K562 (cell line): Measurements from ENCODE around the gene MICAL2. TPM values are rescaled to one million over a fixed set of nuclear protein-coding genes. Genes with fewer than 3 reads are reported as not detected.

Source experiments
- CBFA2T2 ChIP-seq: fragments of 450-650 bp; conservative IDR thresholded peaks from 2 replicates; pipeline ENCODE4 v1.6.1; 2017; ENCODE audit warnings: mild to moderate bottlenecking
- GABPB1 ChIP-seq: sonication (generic); formaldehyde crosslinking; IDR thresholded peaks from 2 replicates; pipeline ENCODE4 v1.8.0; 2022; ENCODE audit warnings: mild to moderate bottlenecking, missing genetic modification reagents
- HSF4 ChIP-seq: fragments of 250-450 bp; sonication (Bioruptor Pico); IDR thresholded peaks from 2 replicates; pipeline ENCODE4 v2.1.2; 2022; ENCODE audit warnings: mild to moderate bottlenecking, moderate library complexity, borderline replicate concordance
- MNT ChIP-seq, 2 experiments: fragments of 450-650 bp; conservative IDR thresholded peaks; 2 replicates each; pipeline ENCODE4 v1.6.1; 2017; ENCODE audit warnings: mild to moderate bottlenecking in 2 of 2, moderate library complexity in 2 of 2
- MYBL2 ChIP-seq, 2 experiments: fragments of 450-650 bp in 1 of 2; sonication (generic) in 1 of 2; formaldehyde crosslinking in 1 of 2; IDR thresholded peaks; 2 replicates each; pipeline versions ENCODE4 v1.6.1 to v1.8.1; 2017 to 2022; ENCODE audit warnings: borderline replicate concordance in 1 of 2, inconsistent platforms in 1 of 2, low read depth in 1 of 2, mild to moderate bottlenecking in 1 of 2, missing genetic modification reagents in 1 of 2, moderate library complexity in 1 of 2
- NFYB ChIP-seq: IDR thresholded peaks from 2 replicates; pipeline ENCODE4 v1.6.1; 2011; ENCODE audit warnings: mild to moderate bottlenecking, moderate library complexity; ENCODE audit not compliant: insufficient read length; ENCODE audit errors: extremely low read depth
- ZMIZ1 ChIP-seq, 2 experiments: fragments of 150-350 bp in 1 of 2; IDR thresholded peaks; 2 replicates each; pipeline ENCODE4 v1.6.1; 2012 to 2016; ENCODE audit warnings: low read depth in 2 of 2, low read length in 2 of 2, mild to moderate bottlenecking in 1 of 2, moderate library complexity in 1 of 2
- ZNF551 ChIP-seq: fragments of 250-450 bp; sonication (Bioruptor Pico); IDR thresholded peaks from 2 replicates; pipeline ENCODE4 v1.5.0; 2021; ENCODE audit warnings: mild to moderate bottlenecking, moderate library complexity
- ZNF583 ChIP-seq: fragments of 250-450 bp; sonication (Bioruptor Pico); IDR thresholded peaks from 2 replicates; pipeline ENCODE4 v1.4.0; 2020
- polyA plus RNA-seq, 8 experiments: library from polyadenylated mRNA; depleted of rRNA in 4 of 8; stranded (reverse) in 5 of 8; unstranded in 3 of 8; fragments of >200 nt; fragmentation: Nextera tagmentation in 2 of 8; fragmentation: Illumina TruSeq in 1 of 8; extraction: Ambion mirVana in 2 of 8; extraction: Trizol in 1 of 8; gene quantifications; 2 replicates each; pipeline versions ENCODE4 v1.2.1 to v1.2.3, GENCODE V29; 2011 to 2014; ENCODE audit warnings: inconsistent platforms in 1 of 8, missing spikeins in 1 of 8
- total RNA-seq, 7 experiments: library from RNA; depleted of rRNA in 6 of 7; stranded (reverse); fragments of >200 nt in 6 of 7; fragmentation: Illumina TruSeq in 2 of 7; extraction: Trizol in 2 of 7; gene quantifications; 2 replicates each; pipeline versions ENCODE4 v1.2.1 to v1.2.3, GENCODE V29; 2011 to 2021; ENCODE audit warnings: low replicate concordance in 1 of 7
- TF ChIP-seq, protein P1 (sequence below), 2 experiments: fragments of 450-650 bp; IDR thresholded peaks; 2 replicates each; pipeline ENCODE4 v1.6.1; 2016; ENCODE audit warnings: mild to moderate bottlenecking in 2 of 2, borderline replicate concordance in 1 of 2, low read depth in 1 of 2, moderate library complexity in 1 of 2

Gene MICAL2
- total and polyA plus RNA-seq, 9 of the 15 experiments (the other 6 are each of a cell fraction or from before 2014, with no cell fraction given) = 4.7 to 64.2 (median 33.6) TPM

- TF ChIP-seq MYBL2 (IDR thresholded peaks at IDR 0.05; ENCODE audit: low read depth) (no peak), MYBL2 (CRISPR knock-in tag; IDR thresholded peaks at IDR 0.05; ENCODE audit: borderline replicate concordance) (no peak), NFYB (no peak), HSF4 (CRISPR knock-in tag) (no peak), ZNF583 (CRISPR knock-in tag) (no peak), GABPB1 (no peak), ZNF551 (no peak), MNT (conservative IDR thresholded peaks at IDR 0.05) (peak in 1 of 2 experiments; percentile 22; a peak in 1 of 4 replicates), ZMIZ1 (IDR thresholded peaks at IDR 0.05; ENCODE audit: low read depth in 2 of 2, low read length in 2 of 2) (peak in 1 of 2 experiments; percentile 75; a peak in 1 of 4 replicates), CBFA2T2 (peak; percentile 76)
- TF ChIP-seq, protein P1, sequence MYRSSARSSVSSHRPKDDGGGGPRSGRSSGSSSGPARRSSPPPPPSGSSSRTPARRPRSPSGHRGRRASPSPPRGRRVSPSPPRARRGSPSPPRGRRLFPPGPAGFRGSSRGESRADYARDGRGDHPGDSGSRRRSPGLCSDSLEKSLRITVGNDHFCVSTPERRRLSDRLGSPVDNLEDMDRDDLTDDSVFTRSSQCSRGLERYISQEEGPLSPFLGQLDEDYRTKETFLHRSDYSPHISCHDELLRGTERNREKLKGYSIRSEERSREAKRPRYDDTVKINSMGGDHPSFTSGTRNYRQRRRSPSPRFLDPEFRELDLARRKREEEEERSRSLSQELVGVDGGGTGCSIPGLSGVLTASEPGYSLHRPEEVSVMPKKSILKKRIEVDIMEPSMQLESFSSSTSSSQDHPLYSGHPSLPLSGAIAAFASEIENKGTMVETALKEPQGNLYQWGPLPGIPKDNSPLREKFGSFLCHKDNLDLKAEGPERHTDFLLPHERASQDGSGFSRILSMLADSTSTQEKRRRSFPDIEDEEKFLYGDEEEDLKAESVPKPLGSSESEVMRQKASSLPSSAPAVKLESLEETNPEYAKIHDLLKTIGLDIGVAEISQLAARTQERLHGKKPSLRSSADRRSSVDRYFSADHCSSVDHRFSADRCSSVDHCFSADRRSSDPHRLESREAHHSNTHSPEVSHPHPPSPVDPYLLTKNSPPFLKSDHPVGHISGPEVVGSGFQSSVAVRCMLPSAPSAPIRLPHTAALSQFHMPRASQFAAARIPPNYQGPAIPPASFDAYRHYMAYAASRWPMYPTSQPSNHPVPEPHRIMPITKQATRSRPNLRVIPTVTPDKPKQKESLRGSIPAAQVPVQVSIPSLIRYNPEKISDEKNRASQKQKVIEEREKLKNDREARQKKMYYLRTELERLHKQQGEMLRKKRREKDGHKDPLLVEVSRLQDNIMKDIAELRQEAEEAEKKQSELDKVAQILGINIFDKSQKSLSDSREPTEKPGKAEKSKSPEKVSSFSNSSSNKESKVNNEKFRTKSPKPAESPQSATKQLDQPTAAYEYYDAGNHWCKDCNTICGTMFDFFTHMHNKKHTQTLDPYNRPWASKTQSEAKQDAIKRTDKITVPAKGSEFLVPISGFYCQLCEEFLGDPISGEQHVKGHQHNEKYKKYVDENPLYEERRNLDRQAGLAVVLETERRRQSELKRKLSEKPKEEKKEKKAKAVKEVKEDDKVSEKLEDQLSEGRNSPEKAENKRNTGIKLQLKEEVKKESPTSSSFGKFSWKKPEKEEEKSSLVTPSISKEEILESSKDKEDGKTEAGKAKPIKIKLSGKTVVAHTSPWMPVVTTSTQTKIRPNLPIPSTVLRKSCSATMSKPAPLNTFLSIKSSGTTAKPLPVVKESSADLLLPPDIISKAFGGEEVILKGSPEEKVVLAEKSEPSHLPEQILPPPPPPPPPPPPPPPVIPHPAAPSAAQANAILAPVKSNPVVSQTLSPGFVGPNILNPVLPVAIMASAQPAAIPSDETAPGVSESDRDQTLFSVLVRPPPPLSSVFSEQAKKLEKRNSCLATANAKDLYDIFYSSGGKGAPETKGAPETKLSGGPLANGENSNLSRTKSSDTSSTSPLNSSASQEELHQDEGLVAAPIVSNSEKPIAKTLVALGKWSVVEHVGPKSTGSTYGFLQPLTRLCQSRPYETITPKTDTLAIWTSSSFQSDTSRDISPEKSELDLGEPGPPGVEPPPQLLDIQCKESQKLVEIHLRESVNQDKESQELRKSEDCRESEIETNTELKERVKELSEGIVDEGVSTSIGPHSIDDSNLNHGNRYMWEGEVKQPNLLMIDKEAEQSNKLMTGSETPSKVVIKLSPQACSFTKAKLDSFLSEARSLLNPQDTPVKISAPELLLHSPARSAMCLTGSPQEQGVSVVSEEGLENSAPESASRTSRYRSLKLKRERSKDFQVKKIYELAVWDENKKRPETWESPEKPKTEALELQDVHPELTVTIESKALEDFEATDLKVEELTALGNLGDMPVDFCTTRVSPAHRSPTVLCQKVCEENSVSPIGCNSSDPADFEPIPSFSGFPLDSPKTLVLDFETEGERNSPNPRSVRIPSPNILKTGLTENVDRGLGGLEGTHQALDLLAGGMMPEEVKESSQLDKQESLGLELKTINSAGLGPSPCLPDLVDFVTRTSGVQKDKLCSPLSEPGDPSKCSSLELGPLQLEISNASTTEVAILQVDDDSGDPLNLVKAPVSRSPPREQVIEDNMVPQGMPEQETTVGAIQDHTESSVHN (IDR thresholded peaks at IDR 0.05; ENCODE audit: borderline replicate concordance in 1 of 2, low read depth in 1 of 2) = peak in 1 of 2 experiments; percentile 60; a peak in 1 of 4 replicates
These were observed 72.5 kb downstream of the MICAL2 start (continued) for GRCh38 chr11:12182676-12183541.
